Measurements from ENCODE around the gene SLC1A4.

The SLC1A4 gene

DNA sequence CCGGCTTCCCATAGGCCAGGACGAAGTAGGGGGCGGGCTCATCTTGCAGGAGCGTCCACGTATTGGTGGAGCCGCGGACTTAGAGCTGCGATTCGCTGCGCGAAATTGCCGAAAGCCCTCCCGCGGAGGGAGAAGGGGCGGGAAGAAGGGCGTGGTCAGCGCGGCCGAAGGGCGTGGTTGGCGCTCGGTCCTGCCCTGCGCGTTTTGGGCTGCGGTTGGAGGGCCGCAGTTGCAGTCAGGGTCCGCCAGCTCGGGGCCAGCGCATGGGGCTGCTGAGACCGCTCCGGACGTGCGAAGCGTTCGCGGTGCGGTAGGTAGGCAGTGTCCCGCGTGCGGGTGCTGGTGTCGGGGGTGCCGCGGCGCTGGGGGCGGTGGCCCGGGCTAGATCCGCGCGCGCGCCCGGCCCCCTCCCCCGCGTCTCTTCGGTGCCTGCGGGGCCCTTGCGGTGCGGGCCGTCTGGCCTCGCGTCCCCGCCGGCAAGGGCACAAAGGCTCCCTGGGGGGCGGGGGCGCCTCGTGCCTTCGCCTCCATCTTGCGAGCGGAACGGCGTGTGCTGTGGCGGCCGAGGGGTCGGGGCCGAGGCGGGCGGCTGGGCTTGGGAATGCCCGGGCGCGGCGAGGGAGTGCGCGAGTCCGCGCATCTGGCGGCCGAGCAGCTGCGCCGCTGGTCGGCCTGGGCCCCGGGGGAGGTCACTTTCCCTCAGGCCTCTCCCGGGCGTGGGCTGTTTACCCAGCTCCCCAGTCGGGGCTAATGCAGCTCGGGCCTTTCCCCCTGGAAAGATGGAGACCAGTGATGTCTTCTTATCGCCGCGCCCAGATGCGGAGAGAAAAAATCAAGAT is 67.2 kb downstream of the SLC1A4 start, which contains the start of gene CEP68:
Gene CEP68 (plus strand): TSS at position 202 of the 839 bp plus-strand sequence. CDS start 13,029 bp downstream, outside the sequence.
- TF ChIP-seq SIN3A (IDR thresholded peaks at IDR 0.05; ENCODE audit: borderline replicate concordance, insufficient read depth, low read length) (no peak), POLR2AphosphoS5 (IDR thresholded peaks at IDR 0.05; ENCODE audit: low read depth, low read length) (peak; percentile 83), TAF1 (IDR thresholded peaks at IDR 0.05; ENCODE audit: borderline replicate concordance, insufficient read depth, low read length) (peak; percentile 67; the same call in 1 of the 2 replicates), FOXP2 (optimal IDR thresholded peaks at IDR 0.05; ENCODE audit: borderline replicate concordance, extremely low read depth, extremely low read length, insufficient read depth) (peak; percentile 28)
- TF ChIP-seq, protein P1, sequence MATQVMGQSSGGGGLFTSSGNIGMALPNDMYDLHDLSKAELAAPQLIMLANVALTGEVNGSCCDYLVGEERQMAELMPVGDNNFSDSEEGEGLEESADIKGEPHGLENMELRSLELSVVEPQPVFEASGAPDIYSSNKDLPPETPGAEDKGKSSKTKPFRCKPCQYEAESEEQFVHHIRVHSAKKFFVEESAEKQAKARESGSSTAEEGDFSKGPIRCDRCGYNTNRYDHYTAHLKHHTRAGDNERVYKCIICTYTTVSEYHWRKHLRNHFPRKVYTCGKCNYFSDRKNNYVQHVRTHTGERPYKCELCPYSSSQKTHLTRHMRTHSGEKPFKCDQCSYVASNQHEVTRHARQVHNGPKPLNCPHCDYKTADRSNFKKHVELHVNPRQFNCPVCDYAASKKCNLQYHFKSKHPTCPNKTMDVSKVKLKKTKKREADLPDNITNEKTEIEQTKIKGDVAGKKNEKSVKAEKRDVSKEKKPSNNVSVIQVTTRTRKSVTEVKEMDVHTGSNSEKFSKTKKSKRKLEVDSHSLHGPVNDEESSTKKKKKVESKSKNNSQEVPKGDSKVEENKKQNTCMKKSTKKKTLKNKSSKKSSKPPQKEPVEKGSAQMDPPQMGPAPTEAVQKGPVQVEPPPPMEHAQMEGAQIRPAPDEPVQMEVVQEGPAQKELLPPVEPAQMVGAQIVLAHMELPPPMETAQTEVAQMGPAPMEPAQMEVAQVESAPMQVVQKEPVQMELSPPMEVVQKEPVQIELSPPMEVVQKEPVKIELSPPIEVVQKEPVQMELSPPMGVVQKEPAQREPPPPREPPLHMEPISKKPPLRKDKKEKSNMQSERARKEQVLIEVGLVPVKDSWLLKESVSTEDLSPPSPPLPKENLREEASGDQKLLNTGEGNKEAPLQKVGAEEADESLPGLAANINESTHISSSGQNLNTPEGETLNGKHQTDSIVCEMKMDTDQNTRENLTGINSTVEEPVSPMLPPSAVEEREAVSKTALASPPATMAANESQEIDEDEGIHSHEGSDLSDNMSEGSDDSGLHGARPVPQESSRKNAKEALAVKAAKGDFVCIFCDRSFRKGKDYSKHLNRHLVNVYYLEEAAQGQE (IDR thresholded peaks at IDR 0.05; ENCODE audit: insufficient read depth in 1 of 2, low read depth in 2 of 2, low read length in 2 of 2) = no peak

DNA sequence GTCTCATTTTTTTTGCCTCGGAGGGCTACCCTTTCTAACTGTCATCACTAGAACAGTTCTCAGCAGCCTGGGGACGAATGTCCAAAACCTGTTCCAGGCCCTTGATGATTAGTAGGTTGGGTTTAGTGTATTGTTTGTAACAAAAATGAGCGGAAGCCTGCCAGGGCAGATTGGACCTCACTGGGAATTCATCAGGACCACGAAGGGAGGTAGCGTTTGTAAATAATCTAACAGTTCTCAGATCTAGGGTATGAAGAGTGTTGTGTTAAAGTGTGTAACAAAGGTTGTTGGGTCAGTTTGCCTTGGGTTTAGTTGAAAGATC is 67.8 kb downstream of the SLC1A4 start:
- no peak for TF ChIP-seq POLR2AphosphoS5 (IDR thresholded peaks at IDR 0.05; ENCODE audit: low read depth, low read length)
- TF ChIP-seq FOXP2 (optimal IDR thresholded peaks at IDR 0.05; ENCODE audit: borderline replicate concordance, extremely low read depth, extremely low read length, insufficient read depth) = no peak

DNA sequence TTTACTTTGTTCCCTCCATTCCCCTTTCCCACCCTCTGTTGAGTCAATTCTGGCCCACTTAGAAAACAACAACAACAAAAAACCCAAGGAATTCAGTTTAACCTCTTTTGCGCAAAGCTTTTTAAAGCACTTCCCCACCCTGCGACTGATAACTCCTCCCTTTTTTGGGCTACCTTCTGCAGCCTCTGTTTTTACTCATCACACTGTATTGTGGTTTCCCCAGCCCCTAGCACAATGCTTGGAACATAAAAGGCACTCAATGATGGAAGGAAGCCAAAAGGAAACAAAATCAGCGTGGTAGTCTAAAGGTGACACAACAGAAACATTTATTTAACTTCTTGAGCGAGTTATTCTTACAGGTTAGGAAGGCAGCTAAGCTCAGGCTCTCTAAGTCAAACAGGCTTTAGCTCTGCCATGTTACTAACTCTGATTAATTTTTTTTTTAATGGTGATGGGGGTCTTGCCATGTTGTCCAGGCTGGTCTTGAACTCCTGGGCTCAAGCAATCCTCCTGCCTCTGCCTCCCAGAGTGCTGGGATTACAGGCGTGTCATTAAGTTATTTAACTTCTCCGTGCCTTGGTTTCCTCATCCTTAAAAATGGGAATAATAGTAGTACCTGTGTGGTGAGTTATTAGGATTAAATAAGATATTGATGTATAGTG is 68.3 kb downstream of the SLC1A4 start:
- TF ChIP-seq SIN3A (IDR thresholded peaks at IDR 0.05; ENCODE audit: borderline replicate concordance, insufficient read depth, low read length) (no peak), POLR2AphosphoS5 (IDR thresholded peaks at IDR 0.05; ENCODE audit: low read depth, low read length) (no peak), TAF1 (IDR thresholded peaks at IDR 0.05; ENCODE audit: borderline replicate concordance, insufficient read depth, low read length) (no peak), FOXP2 (optimal IDR thresholded peaks at IDR 0.05; ENCODE audit: borderline replicate concordance, extremely low read depth, extremely low read length, insufficient read depth) (no peak)
- TF ChIP-seq, protein P1 (IDR thresholded peaks at IDR 0.05; ENCODE audit: insufficient read depth in 1 of 2, low read depth in 2 of 2, low read length in 2 of 2) = no peak

DNA sequence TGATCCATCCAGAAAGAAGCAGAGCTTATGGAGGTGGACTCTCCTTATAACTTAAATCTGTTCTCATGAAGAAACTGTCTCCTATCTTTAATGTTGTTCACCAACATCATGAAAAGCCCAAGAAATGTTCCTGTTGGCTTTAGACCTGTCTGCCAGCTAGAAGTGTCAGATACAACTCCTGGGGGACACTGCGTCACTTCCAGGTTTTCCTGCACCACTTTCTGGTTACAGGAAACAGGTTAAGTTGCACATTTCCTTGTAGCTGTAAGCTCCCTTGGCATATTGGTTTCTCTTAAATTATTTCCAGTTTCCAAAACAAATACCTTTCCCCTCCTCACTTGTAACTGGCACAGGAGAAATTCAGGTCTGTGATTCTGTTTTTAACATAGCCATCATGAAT is 69.9 kb downstream of the SLC1A4 start:
- TF ChIP-seq POLR2AphosphoS5 (IDR thresholded peaks at IDR 0.05; ENCODE audit: low read depth, low read length) (no peak), SIN3A (IDR thresholded peaks at IDR 0.05; ENCODE audit: borderline replicate concordance, insufficient read depth, low read length) (no peak), TAF1 (IDR thresholded peaks at IDR 0.05; ENCODE audit: borderline replicate concordance, insufficient read depth, low read length) (no peak), FOXP2 (optimal IDR thresholded peaks at IDR 0.05; ENCODE audit: borderline replicate concordance, extremely low read depth, extremely low read length, insufficient read depth) (no peak)
- TF ChIP-seq, protein P1 (IDR thresholded peaks at IDR 0.05; ENCODE audit: insufficient read depth in 1 of 2, low read depth in 2 of 2, low read length in 2 of 2) = no peak

DNA sequence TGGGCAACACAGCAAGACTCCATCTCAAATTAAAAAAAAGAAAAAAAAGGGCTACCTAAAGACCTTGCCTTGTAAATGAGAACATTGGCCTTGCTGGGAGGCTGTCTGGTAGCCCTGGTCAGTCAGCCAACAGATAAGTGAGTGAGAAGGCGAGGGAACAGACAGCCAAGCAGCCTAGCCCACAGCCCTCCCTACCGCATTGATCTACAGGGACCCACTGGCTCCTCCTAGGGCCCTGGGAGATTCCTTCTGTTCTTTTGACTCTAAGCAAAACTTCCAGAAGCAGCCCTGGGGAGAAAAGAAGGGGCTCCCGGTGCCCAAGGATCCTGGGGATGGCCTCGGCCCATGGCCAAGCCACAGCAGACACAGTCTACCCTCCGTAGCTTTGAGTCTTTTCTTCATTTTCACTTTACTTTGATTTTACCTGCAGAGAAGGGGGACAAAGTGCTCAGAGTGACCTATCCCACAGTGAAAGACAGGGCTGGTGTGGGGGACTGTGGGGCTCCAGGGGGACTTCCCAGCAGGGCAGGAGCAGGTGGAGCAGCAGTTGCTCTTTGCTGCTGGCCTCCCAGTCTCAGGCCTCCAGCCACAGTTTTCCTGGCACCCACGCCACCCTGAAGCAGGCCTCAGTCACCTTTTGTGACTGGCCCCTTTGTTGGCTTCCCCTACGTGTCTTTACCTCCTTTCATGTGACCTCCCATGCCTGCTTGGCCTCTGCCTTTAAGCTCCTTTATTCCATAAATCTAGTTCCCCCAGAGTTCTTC is 72.1 kb downstream of the SLC1A4 start:
- TF ChIP-seq, protein P1 (IDR thresholded peaks at IDR 0.05; ENCODE audit: insufficient read depth in 1 of 2, low read depth in 2 of 2, low read length in 2 of 2) = no peak
- no peak for TF ChIP-seq TAF1 (IDR thresholded peaks at IDR 0.05; ENCODE audit: borderline replicate concordance, insufficient read depth, low read length)
- no peak for TF ChIP-seq POLR2AphosphoS5 (IDR thresholded peaks at IDR 0.05; ENCODE audit: low read depth, low read length)
- no peak for TF ChIP-seq SIN3A (IDR thresholded peaks at IDR 0.05; ENCODE audit: borderline replicate concordance, insufficient read depth, low read length)
- no peak for TF ChIP-seq FOXP2 (optimal IDR thresholded peaks at IDR 0.05; ENCODE audit: borderline replicate concordance, extremely low read depth, extremely low read length, insufficient read depth)
